Measurements from ENCODE around the gene FASN.

The FASN gene

GRCh38 chr17:82104797-82105416, 6.9 kb upstream of the FASN start:
- Histone ChIP-seq H3K18ac (ENCODE audit: low read depth in 1 of 2, low read length in 2 of 2) (peak overlapping the region in 1 of 2 experiments; percentile 52), H2BK5ac (ENCODE audit: low read depth, low read length, poor library complexity, severe bottlenecking) (no peak overlapping the region), H3K14ac (ENCODE audit: low read length in 2 of 2) (no peak overlapping the region), H4K91ac (ENCODE audit: low read length) (peak overlapping the region; percentile 43), H3K4me3 (ENCODE audit: insufficient read depth in 1 of 2, low read depth in 1 of 2, low read length in 2 of 2) (no peak overlapping the region), H3K9me3 (ENCODE audit: control insufficient read depth, low read length) (no peaks in the 10 kb centered on the region), H2AK5ac (ENCODE audit: low read length, severe bottlenecking) (no peak overlapping the region), H2BK15ac (ENCODE audit: low read depth, poor library complexity, severe bottlenecking) (peak overlapping the region; percentile 41), H3K23ac (ENCODE audit: low read length in 2 of 2) (no peak overlapping the region), H2BK120ac (ENCODE audit: low read depth, low read length) (no peak overlapping the region), H2BK12ac (ENCODE audit: low read length in 2 of 2) (peak overlapping the region in 1 of 2 experiments; percentile 98), H3K27ac (ENCODE audit: low read length, poor library complexity, severe bottlenecking) (no peak overlapping the region), H3K4me2 (ENCODE audit: low read length, poor library complexity, severe bottlenecking) (no peak overlapping the region), H3K4me1 (ENCODE audit: control insufficient read depth, insufficient read depth, low read depth, low read length) (peaks cover 53% of the 10 kb centered on the region), H3K27me3 (ENCODE audit: control insufficient read depth in 1 of 2, insufficient read depth in 1 of 2, low read length in 2 of 2) (no peaks in the 10 kb centered on the region), H4K8ac (ENCODE audit: low read length) (peak overlapping the region; percentile 35), H3K9ac (ENCODE audit: low read length) (no peak overlapping the region), H3K36me3 (ENCODE audit: control insufficient read depth in 1 of 2, insufficient read depth in 2 of 2, low read depth in 1 of 2, low read length in 2 of 2) (peaks cover 6 to 32% of the 10 kb centered on the region in 2 experiments), H3K79me1 (replicated peaks; ENCODE audit: low read length, poor library complexity, severe bottlenecking) (peaks cover 9% of the 10 kb centered on the region), H3K4ac (ENCODE audit: low read depth in 1 of 2, low read length in 2 of 2) (no peak overlapping the region), H2AFZ (ENCODE audit: low read depth, low read length) (no peak overlapping the region)
- no peak for DNase-seq
- 97% methylated on average over 11 of the region's 11 CpGs for WGBS

- Histone ChIP-seq H2AK5ac (ENCODE audit: low read length, severe bottlenecking) (no peak overlapping the region), H3K27me3 (ENCODE audit: control insufficient read depth in 1 of 2, insufficient read depth in 1 of 2, low read length in 2 of 2) (no peaks in the 10 kb centered on the region), H4K8ac (ENCODE audit: low read length) (no peak overlapping the region), H3K9ac (ENCODE audit: low read length) (peak overlapping the region; percentile 66), H4K91ac (ENCODE audit: low read length) (no peak overlapping the region), H2AFZ (ENCODE audit: low read depth, low read length) (no peak overlapping the region), H2BK5ac (ENCODE audit: low read depth, low read length, poor library complexity, severe bottlenecking) (no peak overlapping the region), H3K9me3 (ENCODE audit: control insufficient read depth, low read length) (no peaks in the 10 kb centered on the region), H2BK15ac (ENCODE audit: low read depth, poor library complexity, severe bottlenecking) (no peak overlapping the region), H3K36me3 (ENCODE audit: control insufficient read depth in 1 of 2, insufficient read depth in 2 of 2, low read depth in 1 of 2, low read length in 2 of 2) (peaks cover 6 to 30% of the 10 kb centered on the region in 2 experiments), H2BK120ac (ENCODE audit: low read depth, low read length) (peak overlapping the region; percentile 45), H3K79me1 (replicated peaks; ENCODE audit: low read length, poor library complexity, severe bottlenecking) (peaks cover 11% of the 10 kb centered on the region), H3K4me1 (ENCODE audit: control insufficient read depth, insufficient read depth, low read depth, low read length) (peaks cover 63% of the 10 kb centered on the region), H3K4me3 (ENCODE audit: insufficient read depth in 1 of 2, low read depth in 1 of 2, low read length in 2 of 2) (no peak overlapping the region), H3K4ac (ENCODE audit: low read depth in 1 of 2, low read length in 2 of 2) (peak overlapping the region in 1 of 2 experiments; percentile 26), H3K14ac (ENCODE audit: low read length in 2 of 2) (peak overlapping the region in 1 of 2 experiments; percentile 36), H3K23ac (ENCODE audit: low read length in 2 of 2) (no peak overlapping the region), H2BK12ac (ENCODE audit: low read length in 2 of 2) (peak overlapping the region in 1 of 2 experiments; percentile 79), H3K18ac (ENCODE audit: low read depth in 1 of 2, low read length in 2 of 2) (peak overlapping the region; percentile 18 to 28), H3K27ac (ENCODE audit: low read length, poor library complexity, severe bottlenecking) (no peak overlapping the region), H3K4me2 (ENCODE audit: low read length, poor library complexity, severe bottlenecking) (no peak overlapping the region)
- DNase-seq, result no peak
- WGBS, result 59% methylated on average over 24 of the region's 24 CpGs
Observed at GRCh38 chr17:82103553-82104451, 5.8 kb upstream of the FASN start.

GRCh38 chr17:82101767-82102679, 4.0 kb upstream of the FASN start:
- peak overlapping the region; percentile 63 for H2BK15ac ChIP-seq (ENCODE audit: low read depth, poor library complexity, severe bottlenecking)
- H3K79me1 ChIP-seq (replicated peaks; ENCODE audit: low read length, poor library complexity, severe bottlenecking), result peaks cover 11% of the 10 kb centered on the region
- H3K27me3 ChIP-seq (ENCODE audit: control insufficient read depth in 1 of 2, insufficient read depth in 1 of 2, low read length in 2 of 2), result no peaks in the 10 kb centered on the region
- H2AK5ac ChIP-seq (ENCODE audit: low read length, severe bottlenecking), result no peak overlapping the region
- H2AFZ ChIP-seq (ENCODE audit: low read depth, low read length), result no peak overlapping the region
- peak overlapping the region; percentile 87 for H4K91ac ChIP-seq (ENCODE audit: low read length)
- peak overlapping the region in 1 of 2 experiments; percentile 28 for H2BK12ac ChIP-seq (ENCODE audit: low read length in 2 of 2)
- no peak overlapping the region for H2BK120ac ChIP-seq (ENCODE audit: low read depth, low read length)
- H3K36me3 ChIP-seq (ENCODE audit: control insufficient read depth in 1 of 2, insufficient read depth in 2 of 2, low read depth in 1 of 2, low read length in 2 of 2), result peaks cover 0 to 17% of the 10 kb centered on the region in 2 experiments
- no peak overlapping the region for H3K23ac ChIP-seq (ENCODE audit: low read length in 2 of 2)
- no peak overlapping the region for H4K8ac ChIP-seq (ENCODE audit: low read length)
- H3K27ac ChIP-seq (ENCODE audit: low read length, poor library complexity, severe bottlenecking), result no peak overlapping the region
- no peak overlapping the region for H3K4me3 ChIP-seq (ENCODE audit: insufficient read depth in 1 of 2, low read depth in 1 of 2, low read length in 2 of 2)
- no peak overlapping the region for H3K4me2 ChIP-seq (ENCODE audit: low read length, poor library complexity, severe bottlenecking)
- no peak overlapping the region for H3K9ac ChIP-seq (ENCODE audit: low read length)
- no peaks in the 10 kb centered on the region for H3K9me3 ChIP-seq (ENCODE audit: control insufficient read depth, low read length)
- H3K14ac ChIP-seq (ENCODE audit: low read length in 2 of 2), result no peak overlapping the region
- H3K18ac ChIP-seq (ENCODE audit: low read depth in 1 of 2, low read length in 2 of 2), result no peak overlapping the region
- WGBS, result 77% methylated on average over 16 of the region's 18 CpGs
- H2BK5ac ChIP-seq (ENCODE audit: low read depth, low read length, poor library complexity, severe bottlenecking), result no peak overlapping the region
- no peak for DNase-seq
- H3K4me1 ChIP-seq (ENCODE audit: control insufficient read depth, insufficient read depth, low read depth, low read length), result peaks cover 60% of the 10 kb centered on the region
- H3K4ac ChIP-seq (ENCODE audit: low read depth in 1 of 2, low read length in 2 of 2), result no peak overlapping the region

All from mesenchymal stem cell (in vitro differentiated cells and primary cell).